HL-60 (cell line): ENCODE data around the gene ATP2B2.

Source experiments
- DNase-seq, 2 experiments: peaks; one replicate each; pipeline ENCODE4 v3.0.0-alpha.2; 2010 to 2020; ENCODE audit warnings: low read depth in 1 of 2, low spot score in 1 of 2
- H3K27ac ChIP-seq: fragments of 250-450 bp; sonication (Bioruptor Pico); replicated peaks from 2 replicates; pipeline ENCODE4 v1.5.1; 2020; ENCODE audit warnings: mild to moderate bottlenecking, moderate library complexity
- H3K27me3 ChIP-seq: fragments of 250-450 bp; sonication (Bioruptor Pico); 2 replicates; pipeline ENCODE4 v1.5.1; 2021; ENCODE audit warnings: mild to moderate bottlenecking, moderate library complexity; ENCODE audit not compliant: insufficient read depth, poor library complexity, severe bottlenecking
- H3K4me3 ChIP-seq: replicated peaks from 2 replicates; pipeline ENCODE4 v1.5.1; 2011; ENCODE audit warnings: mild to moderate bottlenecking, control low read depth, low read length; ENCODE audit not compliant: insufficient read depth
- CTCF ChIP-seq: IDR thresholded peaks from one replicate; pipeline ENCODE4 v1.5.1; 2011; ENCODE audit warnings: low read length, control low read depth, inconsistent platforms; ENCODE audit not compliant: insufficient read depth
- GABPA ChIP-seq: IDR thresholded peaks from 2 replicates; pipeline ENCODE4 v1.6.1; 2012; ENCODE audit warnings: low read depth
- POLR2AphosphoS5 ChIP-seq: IDR thresholded peaks from 2 replicates; pipeline ENCODE4 v1.6.1; 2012; ENCODE audit warnings: low read depth
- REST ChIP-seq: IDR thresholded peaks from 2 replicates; pipeline ENCODE4 v1.6.1; 2012; ENCODE audit warnings: low read depth; ENCODE audit not compliant: insufficient replicate concordance
- SPI1 ChIP-seq: IDR thresholded peaks from 2 replicates; pipeline ENCODE4 v1.6.1; 2012; ENCODE audit warnings: low read depth, mild to moderate bottlenecking, borderline replicate concordance

The ATP2B2 gene

GRCh38 chr3:10338591-10339353, 166.6 kb downstream of the ATP2B2 start:
- H3K27me3 ChIP-seq, result no peaks in the 10 kb centered on the region
- DNase-seq, result no peak
- TF ChIP-seq SPI1 (no peak), POLR2AphosphoS5 (no peak), GABPA (no peak), CTCF (no peak), REST (no peak)
- H3K4me3 ChIP-seq, result no peak overlapping the region
- no peak overlapping the region for H3K27ac ChIP-seq

GRCh38 chr3:10338164-10338470, 167.3 kb downstream of the ATP2B2 start:
- no peak overlapping the region for H3K4me3 ChIP-seq
- no peaks in the 10 kb centered on the region for H3K27me3 ChIP-seq
- no peak for TF ChIP-seq POLR2AphosphoS5
- no peak for TF ChIP-seq SPI1
- no peak for TF ChIP-seq REST
- TF ChIP-seq GABPA, result no peak
- no peak for TF ChIP-seq CTCF
- H3K27ac ChIP-seq, result no peak overlapping the region
- no peak for DNase-seq

GRCh38 chr3:10337323-10338163, 167.8 kb downstream of the ATP2B2 start:
- no peak overlapping the region for H3K4me3 ChIP-seq
- no peaks in the 10 kb centered on the region for H3K27me3 ChIP-seq
- H3K27ac ChIP-seq, result no peak overlapping the region
- no peak for TF ChIP-seq POLR2AphosphoS5
- no peak for TF ChIP-seq GABPA
- no peak for TF ChIP-seq CTCF
- no peak for TF ChIP-seq REST
- TF ChIP-seq SPI1, result no peak
- no peak for DNase-seq
